Measurements from ENCODE around the gene CLMN. TPM values are rescaled to one million over a fixed set of nuclear protein-coding genes. Genes with fewer than 3 reads are reported as not detected.

The CLMN gene
- total and polyA plus RNA-seq, 2 of the 13 experiments (the other 11 are each of a cell fraction or from before 2014, with no cell fraction given) = 15.1 to 16.7 TPM

GRCh38 chr14:95267306-95267705, 52.4 kb downstream of the CLMN start (continued):
- no peak for TF ChIP-seq ZNF317 (CRISPR knock-in tag; IDR thresholded peaks at IDR 0.05)

- H3K9ac ChIP-seq (ENCODE audit: insufficient read depth, low read depth, low read length) = peak overlapping the region; percentile 59
- peak; percentile 95 for DNase-seq (ENCODE audit: low spot score)
- peak; percentile 98 for ATAC-seq
- no peaks in the 10 kb centered on the region for H4K20me1 ChIP-seq (ENCODE audit: insufficient read depth, low read length)
- H3K4me2 ChIP-seq (ENCODE audit: low read depth, low read length) = peak overlapping the region; percentile 65
- peaks cover 31% of the 10 kb centered on the region for H3K4me1 ChIP-seq (ENCODE audit: insufficient read depth, low read length)
- no peaks in the 10 kb centered on the region for H3K9me3 ChIP-seq (ENCODE audit: low read length)
- ChIA-PET POLR2A (interaction anchor here (0.7 to 1.0 kb wide), 4 partner anchors 29 to 108 kb away, joined by 3 to 6 read pairs (median 4); partner anchors contain the start of gene DICER1), CTCF (ENCODE audit: low intra/inter-chr PET ratio, low total read pairs) (no interaction called here)
- 41% methylated on average over 12 of the region's 12 CpGs for WGBS (ENCODE audit: low lambda C conversion rate)
- in situ Hi-C loops (cut with HindIII; ENCODE audit: extremely low pct_ligation_motif_present, low pct_unique_long_range_greater_than_20kb) (no loop called here), intact Hi-C loops (cut with micrococcal nuclease; ENCODE audit: unreplicated experiment) (loop anchor here (2.0 to 5.0 kb wide), 2 partner anchors 35 to 52 kb away; partner anchors contain the start of gene CLMN)
- H3K4me3 ChIP-seq (replicated peaks in 1 of 3; ENCODE audit: insufficient read depth in 1 of 3, low read depth in 2 of 3, low read length in 3 of 3) = peak overlapping the region in 1 of 3 experiments; percentile 26; a peak in 2 of 6 replicates
- H3K27ac ChIP-seq (ENCODE audit: extremely low read length, insufficient read depth, low read length) = peak overlapping the region; percentile 62
- peaks cover 3% of the 10 kb centered on the region for H3K79me2 ChIP-seq (ENCODE audit: insufficient read depth, low read length)
- H3K36me3 ChIP-seq (replicated peaks in 1 of 2; ENCODE audit: control insufficient read depth in 1 of 2, insufficient read depth in 2 of 2, low read length in 2 of 2) = no peaks in the 10 kb centered on the region
- peak; percentile 89 for FAIRE-seq
- H2AFZ ChIP-seq (ENCODE audit: low read length) = no peak overlapping the region
- no TSS peak for BruUV-seq (replicated peaks)
- H3K27me3 ChIP-seq (ENCODE audit: control insufficient read depth in 1 of 2, insufficient read depth in 2 of 2, low read length in 2 of 2) = no peaks in the 10 kb centered on the region
- TF ChIP-seq, protein P1, sequence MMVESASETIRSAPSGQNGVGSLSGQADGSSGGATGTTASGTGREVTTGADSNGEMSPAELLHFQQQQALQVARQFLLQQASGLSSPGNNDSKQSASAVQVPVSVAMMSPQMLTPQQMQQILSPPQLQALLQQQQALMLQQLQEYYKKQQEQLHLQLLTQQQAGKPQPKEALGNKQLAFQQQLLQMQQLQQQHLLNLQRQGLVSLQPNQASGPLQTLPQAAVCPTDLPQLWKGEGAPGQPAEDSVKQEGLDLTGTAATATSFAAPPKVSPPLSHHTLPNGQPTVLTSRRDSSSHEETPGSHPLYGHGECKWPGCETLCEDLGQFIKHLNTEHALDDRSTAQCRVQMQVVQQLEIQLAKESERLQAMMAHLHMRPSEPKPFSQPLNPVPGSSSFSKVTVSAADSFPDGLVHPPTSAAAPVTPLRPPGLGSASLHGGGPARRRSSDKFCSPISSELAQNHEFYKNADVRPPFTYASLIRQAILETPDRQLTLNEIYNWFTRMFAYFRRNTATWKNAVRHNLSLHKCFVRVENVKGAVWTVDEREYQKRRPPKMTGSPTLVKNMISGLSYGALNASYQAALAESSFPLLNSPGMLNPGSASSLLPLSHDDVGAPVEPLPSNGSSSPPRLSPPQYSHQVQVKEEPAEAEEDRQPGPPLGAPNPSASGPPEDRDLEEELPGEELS (CRISPR knock-in tag; IDR thresholded peaks at IDR 0.05) = peak; percentile 72
- TF ChIP-seq ONECUT2 (CRISPR knock-in tag; IDR thresholded peaks at IDR 0.05) (no peak), DPF2 (CRISPR knock-in tag; IDR thresholded peaks at IDR 0.05; ENCODE audit: borderline replicate concordance, low read depth) (peak; percentile 86), STAT6 (CRISPR knock-in tag; IDR thresholded peaks at IDR 0.05; ENCODE audit: borderline replicate concordance) (no peak), FOXK1 (CRISPR knock-in tag; IDR thresholded peaks at IDR 0.05; ENCODE audit: borderline replicate concordance, low read depth) (peak; percentile 73; the same call in 1 of the 2 replicates), TARDBP (CRISPR knock-in tag; IDR thresholded peaks at IDR 0.05) (peak; percentile 74), TBL1XR1 (IDR thresholded peaks at IDR 0.05; ENCODE audit: borderline replicate concordance, low read length, partially characterized antibody) (peak; percentile 31), NCOR1 (IDR thresholded peaks at IDR 0.05; ENCODE audit: borderline replicate concordance, low read length) (peak; percentile 49; the same call in 1 of the 2 replicates), IRF2 (CRISPR knock-in tag; IDR thresholded peaks at IDR 0.05) (peak; percentile 75), ZNF121 (CRISPR knock-in tag; IDR thresholded peaks at IDR 0.05) (no peak), SOX6 (IDR thresholded peaks at IDR 0.05) (no peak), SOX6 (CRISPR knock-in tag; IDR thresholded peaks at IDR 0.05) (peak; percentile 70), NCOA1 (CRISPR knock-in tag; IDR thresholded peaks at IDR 0.05) (no peak), RNF2 (conservative IDR thresholded peaks at IDR 0.05; ENCODE audit: low read depth) (no peak), HMG20A (CRISPR knock-in tag; IDR thresholded peaks at IDR 0.05; ENCODE audit: borderline replicate concordance) (peak; percentile 89), GATAD2A (CRISPR knock-in tag; IDR thresholded peaks at IDR 0.05) (peak; percentile 95), KMT2A (CRISPR knock-in tag; IDR thresholded peaks at IDR 0.05) (peak; percentile 55; the same call in 1 of the 2 replicates), SMAD3 (CRISPR knock-in tag; IDR thresholded peaks at IDR 0.05) (peak; percentile 74; the same call in 1 of the 2 replicates)
Measured at GRCh38 chr14:95265106-95266094, 54.3 kb downstream of the CLMN start.

Data from HepG2 (cell line).